ENCODE measurements around the gene GDF10.

The GDF10 gene

GRCh38 chr10:47288236-47288635 is 11.8 kb upstream of the GDF10 start:
- Histone ChIP-seq H3K9me2 (replicated peaks; ENCODE audit: insufficient read depth, low read length) (no peaks in the 10 kb centered on the region), H3K9me3 (replicated peaks; ENCODE audit: insufficient read depth, low read length) (no peaks in the 10 kb centered on the region), H3K9ac (ENCODE audit: low read length) (no peak overlapping the region), H3F3A (ENCODE audit: insufficient read depth, low read length) (no peaks in the 10 kb centered on the region), H3K36me3 (replicated peaks; ENCODE audit: insufficient read depth, low read length) (no peaks in the 10 kb centered on the region), H3K27me3 (replicated peaks; ENCODE audit: insufficient read depth, low read length) (no peaks in the 10 kb centered on the region), H3K4me1 (ENCODE audit: low read length) (no peaks in the 10 kb centered on the region), H2AFZ (ENCODE audit: low read length) (no peak overlapping the region), H4K20me1 (ENCODE audit: insufficient read depth, low read length) (no peaks in the 10 kb centered on the region), H3K27ac (ENCODE audit: low read length) (no peak overlapping the region), H3K79me2 (ENCODE audit: low read length) (no peaks in the 10 kb centered on the region), H3K4me3 (ENCODE audit: low read length) (no peak overlapping the region), H3K4me2 (ENCODE audit: low read depth, low read length) (no peak overlapping the region)
- TF ChIP-seq EZH2phosphoT487 (IDR thresholded peaks at IDR 0.05; ENCODE audit: low read length) (no peak), EZH2 (optimal IDR thresholded peaks at IDR 0.05; ENCODE audit: low read depth, low read length) (no peak), CTCF (IDR thresholded peaks at IDR 0.05; ENCODE audit: low read length) (no peak)
- no peak for DNase-seq

- Histone ChIP-seq H3K27ac (ENCODE audit: low read length) (no peak overlapping the region), H3K4me3 (ENCODE audit: low read length) (no peak overlapping the region), H3F3A (ENCODE audit: insufficient read depth, low read length) (no peaks in the 10 kb centered on the region), H3K9me2 (replicated peaks; ENCODE audit: insufficient read depth, low read length) (no peaks in the 10 kb centered on the region), H3K36me3 (replicated peaks; ENCODE audit: insufficient read depth, low read length) (no peaks in the 10 kb centered on the region), H3K79me2 (ENCODE audit: low read length) (no peaks in the 10 kb centered on the region), H3K9me3 (replicated peaks; ENCODE audit: insufficient read depth, low read length) (no peaks in the 10 kb centered on the region), H3K4me2 (ENCODE audit: low read depth, low read length) (no peak overlapping the region), H2AFZ (ENCODE audit: low read length) (no peak overlapping the region), H4K20me1 (ENCODE audit: insufficient read depth, low read length) (no peaks in the 10 kb centered on the region), H3K27me3 (replicated peaks; ENCODE audit: insufficient read depth, low read length) (no peaks in the 10 kb centered on the region), H3K4me1 (ENCODE audit: low read length) (no peaks in the 10 kb centered on the region), H3K9ac (ENCODE audit: low read length) (no peak overlapping the region)
- no peak for DNase-seq
- TF ChIP-seq EZH2 (optimal IDR thresholded peaks at IDR 0.05; ENCODE audit: low read depth, low read length) (no peak), CTCF (IDR thresholded peaks at IDR 0.05; ENCODE audit: low read length) (no peak), EZH2phosphoT487 (IDR thresholded peaks at IDR 0.05; ENCODE audit: low read length) (no peak)
These were observed 11.0 kb upstream of the GDF10 start for GRCh38 chr10:47288916-47289495.

- H3K4me2 ChIP-seq (ENCODE audit: low read depth, low read length), result no peak overlapping the region
- TF ChIP-seq CTCF (IDR thresholded peaks at IDR 0.05; ENCODE audit: low read length), result no peak
- DNase-seq, result no peak
- H3K9me3 ChIP-seq (replicated peaks; ENCODE audit: insufficient read depth, low read length), result no peaks in the 10 kb centered on the region
- no peak overlapping the region for H2AFZ ChIP-seq (ENCODE audit: low read length)
- no peaks in the 10 kb centered on the region for H3K79me2 ChIP-seq (ENCODE audit: low read length)
- no peak overlapping the region for H3K4me3 ChIP-seq (ENCODE audit: low read length)
- no peak overlapping the region for H3K27ac ChIP-seq (ENCODE audit: low read length)
- no peaks in the 10 kb centered on the region for H3K27me3 ChIP-seq (replicated peaks; ENCODE audit: insufficient read depth, low read length)
- no peaks in the 10 kb centered on the region for H3K36me3 ChIP-seq (replicated peaks; ENCODE audit: insufficient read depth, low read length)
- no peak overlapping the region for H3K9ac ChIP-seq (ENCODE audit: low read length)
- no peaks in the 10 kb centered on the region for H4K20me1 ChIP-seq (ENCODE audit: insufficient read depth, low read length)
- no peaks in the 10 kb centered on the region for H3F3A ChIP-seq (ENCODE audit: insufficient read depth, low read length)
- H3K9me2 ChIP-seq (replicated peaks; ENCODE audit: insufficient read depth, low read length), result no peaks in the 10 kb centered on the region
- H3K4me1 ChIP-seq (ENCODE audit: low read length), result no peaks in the 10 kb centered on the region
These were observed 10.1 kb upstream of the GDF10 start for GRCh38 chr10:47289921-47290320.
